ENCODE results near the gene GSTM3.

GRCh38 chr1:109765896-109766615 is 25.2 kb upstream of the GSTM3 start:
- TF ChIP-seq SIN3A (IDR thresholded peaks at IDR 0.05; ENCODE audit: borderline replicate concordance, insufficient read depth, low read length) (no peak), POLR2AphosphoS5 (IDR thresholded peaks at IDR 0.05; ENCODE audit: low read depth, low read length) (no peak)
- TF ChIP-seq, protein P1, sequence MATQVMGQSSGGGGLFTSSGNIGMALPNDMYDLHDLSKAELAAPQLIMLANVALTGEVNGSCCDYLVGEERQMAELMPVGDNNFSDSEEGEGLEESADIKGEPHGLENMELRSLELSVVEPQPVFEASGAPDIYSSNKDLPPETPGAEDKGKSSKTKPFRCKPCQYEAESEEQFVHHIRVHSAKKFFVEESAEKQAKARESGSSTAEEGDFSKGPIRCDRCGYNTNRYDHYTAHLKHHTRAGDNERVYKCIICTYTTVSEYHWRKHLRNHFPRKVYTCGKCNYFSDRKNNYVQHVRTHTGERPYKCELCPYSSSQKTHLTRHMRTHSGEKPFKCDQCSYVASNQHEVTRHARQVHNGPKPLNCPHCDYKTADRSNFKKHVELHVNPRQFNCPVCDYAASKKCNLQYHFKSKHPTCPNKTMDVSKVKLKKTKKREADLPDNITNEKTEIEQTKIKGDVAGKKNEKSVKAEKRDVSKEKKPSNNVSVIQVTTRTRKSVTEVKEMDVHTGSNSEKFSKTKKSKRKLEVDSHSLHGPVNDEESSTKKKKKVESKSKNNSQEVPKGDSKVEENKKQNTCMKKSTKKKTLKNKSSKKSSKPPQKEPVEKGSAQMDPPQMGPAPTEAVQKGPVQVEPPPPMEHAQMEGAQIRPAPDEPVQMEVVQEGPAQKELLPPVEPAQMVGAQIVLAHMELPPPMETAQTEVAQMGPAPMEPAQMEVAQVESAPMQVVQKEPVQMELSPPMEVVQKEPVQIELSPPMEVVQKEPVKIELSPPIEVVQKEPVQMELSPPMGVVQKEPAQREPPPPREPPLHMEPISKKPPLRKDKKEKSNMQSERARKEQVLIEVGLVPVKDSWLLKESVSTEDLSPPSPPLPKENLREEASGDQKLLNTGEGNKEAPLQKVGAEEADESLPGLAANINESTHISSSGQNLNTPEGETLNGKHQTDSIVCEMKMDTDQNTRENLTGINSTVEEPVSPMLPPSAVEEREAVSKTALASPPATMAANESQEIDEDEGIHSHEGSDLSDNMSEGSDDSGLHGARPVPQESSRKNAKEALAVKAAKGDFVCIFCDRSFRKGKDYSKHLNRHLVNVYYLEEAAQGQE (IDR thresholded peaks at IDR 0.05; ENCODE audit: insufficient read depth in 1 of 2, low read depth in 2 of 2, low read length in 2 of 2) = no peak
